Stimulated activated effector memory CD8-positive, alpha-beta T cell treated with anti-CD3 and anti-CD28 coated beads, Interleukin-12 subunit alpha, Interleukin-12 subunit beta, amount 100 ng/mL, for 72 hours (primary cell): ENCODE results near the gene SMIM22.

Source experiments
- ATAC-seq: fragments of 150-1000 bp; cut with Tn5 transposase; 2 replicates; pipeline ENCODE4 v1.10.0; 2021
- DNase-seq, 2 donors: peaks; one replicate each; pipeline ENCODE4 v3.0.0; 2021 to 2022; ENCODE audit warnings: low spot score in 2 of 2
- H3K27ac Mint-ChIP-seq: one replicate; pipeline ENCODE4 v1.8.0; 2022; ENCODE audit warnings: mild to moderate bottlenecking, mixed read lengths
- H3K36me3 Mint-ChIP-seq: one replicate; pipeline ENCODE4 v1.8.0; 2022; ENCODE audit warnings: mild to moderate bottlenecking, mixed read lengths
- H3K4me1 Mint-ChIP-seq: one replicate; pipeline ENCODE4 v1.8.0; 2022; ENCODE audit warnings: mixed read lengths
- H3K4me3 Mint-ChIP-seq: one replicate; pipeline ENCODE4 v1.8.0; 2022; ENCODE audit warnings: mild to moderate bottlenecking, mixed read lengths
- H3K9me3 Mint-ChIP-seq: one replicate; pipeline ENCODE4 v1.8.0; 2022; ENCODE audit warnings: mixed read lengths

Gene SMIM22, protein sequence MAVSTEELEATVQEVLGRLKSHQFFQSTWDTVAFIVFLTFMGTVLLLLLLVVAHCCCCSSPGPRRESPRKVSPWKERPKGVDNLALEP

DNA sequence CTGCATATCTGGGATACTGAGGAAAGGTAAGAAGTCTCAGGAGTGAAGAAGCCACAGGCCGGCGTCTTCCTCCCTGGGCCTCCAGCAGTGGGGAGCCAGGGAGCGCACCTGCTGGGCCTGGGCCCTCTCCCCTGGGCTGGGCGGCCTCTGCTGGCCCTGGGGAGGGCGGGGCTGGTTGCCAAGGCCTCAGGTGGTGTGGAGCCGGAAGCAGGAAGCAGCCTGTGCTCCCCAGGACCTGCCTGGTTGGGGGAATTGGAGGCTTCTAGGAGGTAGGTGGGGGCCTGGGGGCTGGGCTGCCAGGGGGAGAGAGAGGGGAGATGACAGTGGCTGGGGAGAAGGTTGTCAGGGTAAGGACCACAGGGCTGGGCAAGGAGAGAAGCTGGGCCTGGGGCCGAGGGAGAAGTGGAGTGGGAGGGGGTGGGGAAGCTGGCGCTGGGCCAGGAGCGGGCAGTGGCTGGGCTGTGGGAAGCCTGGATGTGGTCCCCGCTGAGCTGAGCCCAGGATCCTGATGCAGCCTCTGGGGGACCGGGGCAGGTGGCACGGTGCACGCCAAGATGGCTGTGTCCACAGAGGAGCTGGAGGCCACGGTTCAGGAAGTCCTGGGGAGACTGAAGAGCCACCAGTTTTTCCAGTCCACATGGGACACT lies at the start of gene SMIM22:
Gene SMIM22 (plus strand): TSS at position 189 of the 647 bp plus-strand sequence. CDS start 366 bp downstream, at position 555.
- Mint-ChIP-seq H3K27ac (no peak within 1 kb of the TSS), H3K4me1 (peaks cover 5% of the 10 kb centered on the region), H3K36me3 (no peaks in the 10 kb centered on the region), H3K9me3 (no peaks in the 10 kb centered on the region), H3K4me3 (no peak within 1 kb of the TSS)
- ATAC-seq, result no peak
- no peak for DNase-seq

DNA sequence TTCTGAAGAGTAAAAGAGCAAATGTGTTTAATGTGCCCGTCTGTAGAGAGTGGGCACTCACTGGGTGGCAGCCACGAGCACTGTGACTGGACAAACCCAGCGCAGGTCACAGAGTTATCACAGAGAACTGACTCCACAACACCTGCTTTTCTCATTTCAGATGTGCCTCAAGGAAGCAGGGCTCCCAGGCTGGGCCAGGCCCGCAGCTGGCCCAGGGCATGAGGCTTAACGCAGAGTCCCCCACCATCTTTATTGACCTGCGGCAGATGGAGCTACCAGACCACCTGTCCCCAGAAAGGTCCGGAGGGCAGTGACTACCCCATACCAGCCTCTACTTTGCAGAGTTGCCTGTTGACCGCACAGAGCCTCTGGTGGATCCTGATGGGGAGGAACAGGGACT lies 49.0 kb upstream of the SMIM22 start:
- peaks cover 22% of the 10 kb centered on the region for H3K4me1 Mint-ChIP-seq
- no peak overlapping the region for H3K4me3 Mint-ChIP-seq
- H3K36me3 Mint-ChIP-seq, result peaks cover 8% of the 10 kb centered on the region
- ATAC-seq (no peak), DNase-seq (no peak)
- no peak overlapping the region for H3K27ac Mint-ChIP-seq
- no peaks in the 10 kb centered on the region for H3K9me3 Mint-ChIP-seq

DNA sequence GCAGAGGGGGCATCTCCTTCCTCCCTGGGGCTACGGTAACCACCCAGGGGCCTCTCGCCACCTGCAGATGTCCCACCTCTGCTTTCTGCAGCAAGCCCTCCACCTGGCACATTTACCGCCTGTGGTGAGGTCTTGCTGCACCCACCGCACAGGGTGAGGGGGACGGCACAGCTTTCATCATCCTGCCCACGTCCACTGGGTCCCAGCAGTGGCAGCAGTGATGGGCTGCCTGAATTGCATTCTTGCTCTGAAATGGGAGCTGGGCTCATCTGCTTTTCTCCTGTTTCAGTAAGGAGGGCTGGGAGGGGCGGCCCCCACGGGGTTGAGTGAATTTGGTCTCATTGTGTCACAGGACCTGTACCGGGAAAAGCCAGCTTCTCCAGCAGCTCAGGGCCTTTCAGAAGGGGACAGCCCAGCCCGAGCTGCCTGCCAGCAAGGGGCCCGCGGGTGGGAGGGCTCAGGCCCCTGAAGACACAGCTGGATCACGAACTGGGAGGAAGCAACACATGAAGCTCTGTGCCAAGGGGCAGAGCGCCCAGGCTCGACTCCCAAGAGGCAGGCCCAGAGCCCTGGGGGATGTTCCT lies 48.1 kb upstream of the SMIM22 start:
- Mint-ChIP-seq H3K9me3 (no peaks in the 10 kb centered on the region), H3K4me1 (peaks cover 22% of the 10 kb centered on the region), H3K4me3 (no peak overlapping the region), H3K27ac (peak overlapping the region; percentile 81), H3K36me3 (peaks cover 17% of the 10 kb centered on the region)
- DNase-seq (no peak), ATAC-seq (no peak)

DNA sequence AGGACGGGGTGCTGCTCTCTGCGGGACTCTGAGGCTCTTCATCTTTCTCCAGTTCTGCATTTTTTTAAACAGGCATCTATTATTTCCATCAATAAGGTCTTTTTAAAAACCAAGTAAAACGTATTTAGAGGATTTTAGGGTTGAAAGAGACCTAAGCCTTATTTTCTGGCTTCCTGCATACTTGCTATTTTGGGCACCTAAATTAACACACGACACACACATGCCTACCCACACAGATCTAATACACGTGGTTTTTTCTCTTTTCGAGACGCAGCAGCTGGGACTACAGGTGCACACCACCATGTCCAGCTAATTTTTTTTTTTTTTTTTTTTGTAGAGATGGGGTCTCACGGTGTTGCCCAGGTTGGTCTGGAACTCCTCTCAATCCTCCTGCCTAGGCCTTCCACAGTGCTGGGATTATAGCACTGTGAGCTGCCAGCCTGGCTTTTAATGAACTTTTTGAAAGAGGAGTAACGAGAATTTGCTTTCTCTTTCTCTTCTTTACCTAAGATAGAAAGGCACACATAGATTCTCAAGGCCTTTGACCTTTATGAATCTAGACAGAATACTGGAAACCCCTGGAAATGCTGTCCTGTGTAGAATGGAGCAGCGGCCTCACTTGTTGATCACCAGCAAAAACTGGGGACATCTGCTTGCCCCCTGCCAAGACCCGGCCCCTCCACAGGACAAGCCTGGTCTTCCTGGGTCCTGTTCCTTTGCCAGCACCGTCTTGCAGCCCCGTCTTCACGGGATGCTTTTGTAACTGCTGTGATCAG lies 47.1 kb upstream of the SMIM22 start:
- Mint-ChIP-seq H3K4me1 (peaks cover 19% of the 10 kb centered on the region), H3K4me3 (no peak overlapping the region), H3K36me3 (peaks cover 19% of the 10 kb centered on the region), H3K27ac (peak overlapping the region; percentile 81), H3K9me3 (no peaks in the 10 kb centered on the region)
- DNase-seq (no peak), ATAC-seq (no peak)

DNA sequence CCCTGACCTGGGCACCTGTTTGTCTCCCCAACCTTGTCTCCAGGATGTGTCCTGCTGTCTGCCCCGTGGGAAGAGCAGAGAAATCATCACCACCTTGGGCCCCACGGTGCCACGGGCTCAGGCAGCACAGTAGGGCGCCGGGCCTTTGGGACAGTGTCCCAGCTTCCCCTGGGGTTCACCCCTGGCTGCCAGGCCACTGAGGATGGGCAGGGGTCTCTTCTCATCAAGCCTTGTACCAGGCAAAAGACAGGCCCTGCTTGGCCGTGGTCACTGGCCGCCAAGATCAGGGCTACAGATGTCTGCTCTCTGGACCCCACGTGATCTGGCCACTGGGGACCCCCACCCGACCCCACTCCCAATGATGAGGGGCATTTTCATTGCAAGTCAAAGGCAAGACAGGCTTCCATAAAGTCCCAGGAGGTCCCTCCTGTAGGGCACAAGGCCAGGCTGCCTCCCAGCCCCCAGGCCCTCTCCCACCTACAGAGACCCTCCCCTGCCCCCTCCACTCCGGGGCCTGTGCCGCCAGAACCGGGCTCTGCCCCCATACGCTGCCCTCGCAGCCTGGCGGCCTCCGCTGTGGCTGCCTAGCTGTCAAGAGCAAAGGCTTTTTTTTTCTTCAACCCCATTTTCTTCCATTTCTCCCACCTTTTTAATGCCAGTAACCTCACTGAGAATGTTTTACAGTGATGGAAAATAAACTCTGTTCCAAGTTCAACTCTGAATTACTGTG lies 46.3 kb upstream of the SMIM22 start:
- ATAC-seq, result no peak
- DNase-seq, result no peak
- peaks cover 26% of the 10 kb centered on the region for H3K36me3 Mint-ChIP-seq
- no peaks in the 10 kb centered on the region for H3K9me3 Mint-ChIP-seq
- peak overlapping the region; percentile 81 for H3K27ac Mint-ChIP-seq
- H3K4me3 Mint-ChIP-seq, result no peak overlapping the region
- peaks cover 13% of the 10 kb centered on the region for H3K4me1 Mint-ChIP-seq

DNA sequence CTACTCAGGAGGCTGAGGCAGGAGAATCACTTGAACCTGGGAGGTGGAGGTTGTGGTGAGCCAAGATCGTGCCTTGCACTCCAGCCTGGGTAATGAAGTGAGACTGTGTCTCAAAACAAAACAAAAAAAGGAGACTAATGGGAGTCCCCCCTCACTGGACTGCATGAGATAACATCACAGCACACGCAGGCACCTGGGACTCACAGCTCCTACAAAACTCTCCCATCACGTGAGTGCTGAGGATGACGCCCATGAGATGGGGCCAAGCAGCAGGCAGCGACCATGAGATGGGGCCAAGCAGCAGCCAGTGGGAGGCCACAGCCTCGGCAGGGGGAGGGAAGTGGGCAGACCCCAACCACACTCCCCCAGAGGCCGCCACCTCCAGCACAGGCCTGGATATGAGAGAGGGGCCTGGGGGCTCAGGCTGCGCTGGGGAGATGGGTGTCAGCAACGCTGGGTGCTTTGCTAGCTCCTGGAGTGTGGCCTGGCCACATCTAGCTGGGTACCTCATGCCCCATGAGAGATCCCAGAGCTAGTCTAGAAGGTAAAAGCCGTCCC lies 45.4 kb upstream of the SMIM22 start:
- ATAC-seq (no peak), DNase-seq (no peak)
- Mint-ChIP-seq H3K27ac (peak overlapping the region; percentile 81), H3K4me1 (peaks cover 13% of the 10 kb centered on the region), H3K9me3 (no peaks in the 10 kb centered on the region), H3K4me3 (no peak overlapping the region), H3K36me3 (peaks cover 32% of the 10 kb centered on the region)

DNA sequence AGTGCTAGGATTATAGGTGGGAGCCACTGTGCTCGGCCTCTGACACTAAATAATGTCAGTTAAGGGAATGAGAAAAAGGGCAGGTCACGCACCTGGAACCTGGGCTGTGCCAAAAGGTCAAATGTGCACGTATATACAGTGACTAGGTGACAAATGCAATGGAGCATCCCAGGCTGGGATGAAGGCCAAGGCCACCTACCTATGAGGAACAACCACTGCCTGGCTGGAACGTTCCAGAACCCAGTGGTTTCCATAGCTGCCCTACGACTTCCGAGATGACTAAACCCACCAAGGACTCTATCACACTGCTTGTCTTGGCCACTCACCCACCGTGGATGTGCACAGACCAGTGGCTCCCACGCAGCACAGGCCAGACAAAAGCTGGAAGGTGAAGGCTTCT lies 44.3 kb upstream of the SMIM22 start:
- no peak overlapping the region for H3K27ac Mint-ChIP-seq
- ATAC-seq, result no peak
- H3K36me3 Mint-ChIP-seq, result peaks cover 42% of the 10 kb centered on the region
- peaks cover 13% of the 10 kb centered on the region for H3K4me1 Mint-ChIP-seq
- no peak overlapping the region for H3K4me3 Mint-ChIP-seq
- DNase-seq, result no peak
- no peaks in the 10 kb centered on the region for H3K9me3 Mint-ChIP-seq

DNA sequence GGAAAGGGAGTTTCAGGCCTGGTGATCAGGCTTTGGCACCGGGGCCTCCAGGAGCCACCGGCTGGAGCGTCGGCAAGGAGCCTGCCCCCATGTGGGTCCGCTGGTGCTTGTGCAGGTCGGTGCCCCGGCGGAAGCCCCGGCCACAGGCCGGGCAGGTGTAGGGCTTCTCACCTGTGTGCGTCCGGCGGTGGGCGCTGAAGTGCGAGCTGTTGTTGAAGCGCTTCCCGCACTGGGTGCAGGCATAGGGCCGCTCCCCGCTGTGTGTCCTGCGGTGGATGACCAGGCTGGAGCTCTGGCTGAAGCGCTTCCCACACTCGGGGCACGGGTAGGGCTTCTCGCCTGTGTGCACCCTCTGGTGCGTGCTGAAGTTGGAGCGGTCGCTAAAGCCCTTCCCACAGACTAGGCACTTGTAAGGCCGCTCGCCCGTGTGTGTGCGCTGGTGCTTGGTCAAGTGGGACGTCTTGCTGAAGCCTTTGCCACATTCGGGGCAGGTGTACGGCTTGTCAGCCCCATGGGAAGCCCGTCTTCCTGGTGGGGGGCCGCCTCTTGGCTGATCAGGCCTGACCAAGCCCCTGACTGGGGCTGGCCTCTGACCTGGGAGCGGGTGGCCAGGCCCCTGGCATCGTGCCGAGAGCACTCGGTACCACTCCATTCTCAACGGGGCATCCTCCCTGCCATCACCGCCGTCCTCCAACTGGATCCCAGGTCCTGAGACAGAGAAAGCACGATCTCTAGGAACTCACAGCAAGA lies 42.6 kb upstream of the SMIM22 start:
- Mint-ChIP-seq H3K36me3 (peaks cover 58% of the 10 kb centered on the region), H3K4me1 (peaks cover 11% of the 10 kb centered on the region), H3K4me3 (no peak overlapping the region), H3K9me3 (no peaks in the 10 kb centered on the region), H3K27ac (no peak overlapping the region)
- DNase-seq, result no peak
- ATAC-seq, result no peak

DNA sequence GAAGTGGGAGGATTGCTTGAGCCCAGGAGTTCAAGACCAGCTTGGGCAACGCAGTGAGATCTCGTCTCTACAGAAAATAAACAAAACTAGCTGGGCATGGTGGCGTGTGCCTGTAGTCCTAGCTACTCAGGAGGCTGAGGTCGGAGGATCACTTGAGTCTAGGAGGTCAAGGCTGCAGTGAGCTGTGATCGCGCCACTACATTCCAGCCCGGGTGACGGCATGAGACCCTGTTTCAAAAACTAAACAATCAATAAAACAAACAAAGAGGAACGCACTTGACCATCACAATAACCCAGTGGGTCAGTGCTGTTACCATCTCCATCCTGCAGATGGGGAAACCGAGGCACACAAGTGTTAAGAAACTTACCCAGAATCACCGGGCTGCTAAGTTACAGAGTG lies 41.9 kb upstream of the SMIM22 start:
- Mint-ChIP-seq H3K27ac (no peak overlapping the region), H3K36me3 (peaks cover 65% of the 10 kb centered on the region), H3K9me3 (no peaks in the 10 kb centered on the region), H3K4me3 (no peak overlapping the region), H3K4me1 (peaks cover 4% of the 10 kb centered on the region)
- ATAC-seq, result no peak
- no peak for DNase-seq

DNA sequence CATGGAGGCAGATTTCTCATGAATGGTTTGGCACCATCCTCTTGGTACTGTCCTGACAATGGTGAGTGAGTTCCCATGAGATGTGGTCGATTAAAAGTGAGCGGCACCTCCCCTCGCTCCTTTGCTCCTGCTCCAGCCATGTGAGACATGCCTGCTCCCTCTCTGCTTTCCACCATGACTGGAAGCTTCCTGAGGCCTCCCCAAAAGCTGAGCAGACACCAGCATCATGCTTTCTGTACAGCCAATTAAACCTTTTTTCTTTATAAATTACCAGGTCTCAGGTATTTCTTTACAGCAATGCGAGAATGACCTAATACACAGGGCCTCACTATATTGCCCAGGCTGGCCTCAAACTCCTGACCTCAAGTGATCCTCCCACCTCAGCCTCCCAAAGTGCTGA lies 40.3 kb upstream of the SMIM22 start:
- H3K4me1 Mint-ChIP-seq, result peaks cover 3% of the 10 kb centered on the region
- DNase-seq, result no peak
- H3K36me3 Mint-ChIP-seq, result peaks cover 82% of the 10 kb centered on the region
- H3K4me3 Mint-ChIP-seq, result no peak overlapping the region
- no peak for ATAC-seq
- H3K27ac Mint-ChIP-seq, result no peak overlapping the region
- no peaks in the 10 kb centered on the region for H3K9me3 Mint-ChIP-seq

DNA sequence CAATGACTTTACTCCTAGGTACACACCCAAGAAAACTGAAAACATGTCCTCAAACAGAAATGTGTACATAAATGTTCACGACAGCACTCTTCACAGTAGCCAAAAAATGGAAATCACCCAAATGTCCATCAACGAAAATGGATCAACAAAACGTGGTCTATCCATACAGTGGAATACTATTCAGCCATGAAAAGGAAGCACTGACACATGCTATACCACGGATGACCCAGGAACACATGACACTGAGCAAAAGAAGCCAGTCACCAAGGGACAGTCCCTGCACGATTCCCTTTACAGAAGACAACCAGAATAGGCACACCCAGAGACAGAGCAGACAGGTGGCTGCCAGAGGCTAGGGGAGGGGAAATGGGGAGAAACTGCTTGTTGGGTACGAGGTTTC lies 39.5 kb upstream of the SMIM22 start:
- H3K27ac Mint-ChIP-seq, result peak overlapping the region; percentile 43
- H3K9me3 Mint-ChIP-seq, result no peaks in the 10 kb centered on the region
- H3K4me1 Mint-ChIP-seq, result peaks cover 6% of the 10 kb centered on the region
- no peak for ATAC-seq
- H3K36me3 Mint-ChIP-seq, result peaks cover 87% of the 10 kb centered on the region
- no peak overlapping the region for H3K4me3 Mint-ChIP-seq
- no peak for DNase-seq

DNA sequence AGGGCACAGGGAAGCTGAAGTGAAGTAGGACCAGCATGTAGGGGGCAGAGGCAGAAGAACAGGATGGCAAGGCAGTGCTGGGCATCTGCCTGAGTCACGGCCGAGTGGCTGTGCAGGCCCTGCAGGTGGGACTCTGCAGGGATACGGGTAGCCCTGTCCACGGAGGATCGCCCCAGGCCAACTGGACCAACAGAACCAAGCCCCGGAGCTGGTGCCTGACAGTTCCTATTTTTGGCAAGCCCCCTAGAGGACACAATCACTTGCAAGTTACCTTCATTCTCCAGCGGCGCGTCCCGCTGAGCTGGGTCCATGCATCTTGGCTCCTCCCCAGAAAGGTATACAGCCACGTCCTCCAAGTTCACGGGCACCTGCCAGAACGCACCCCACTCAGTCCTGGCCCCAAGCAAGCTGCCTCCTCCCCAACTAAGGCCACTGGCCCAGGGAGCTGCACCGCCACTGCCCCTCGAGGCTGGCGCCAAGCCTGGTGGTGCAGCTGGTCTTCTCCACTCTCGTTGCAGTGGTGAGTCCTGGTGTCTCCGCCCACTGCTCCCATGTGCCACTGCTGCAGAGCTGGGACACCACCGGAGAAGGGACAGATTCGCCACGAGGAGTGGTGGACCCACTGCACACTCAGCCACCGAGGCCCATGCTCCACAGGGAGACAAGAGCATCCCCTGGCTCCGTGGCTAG lies 34.8 kb upstream of the SMIM22 start:
- H3K9me3 Mint-ChIP-seq, result no peaks in the 10 kb centered on the region
- ATAC-seq (no peak), DNase-seq (no peak)
- peaks cover 90% of the 10 kb centered on the region for H3K36me3 Mint-ChIP-seq
- peak overlapping the region; percentile 48 for H3K27ac Mint-ChIP-seq
- peaks cover 6% of the 10 kb centered on the region for H3K4me1 Mint-ChIP-seq
- no peak overlapping the region for H3K4me3 Mint-ChIP-seq

DNA sequence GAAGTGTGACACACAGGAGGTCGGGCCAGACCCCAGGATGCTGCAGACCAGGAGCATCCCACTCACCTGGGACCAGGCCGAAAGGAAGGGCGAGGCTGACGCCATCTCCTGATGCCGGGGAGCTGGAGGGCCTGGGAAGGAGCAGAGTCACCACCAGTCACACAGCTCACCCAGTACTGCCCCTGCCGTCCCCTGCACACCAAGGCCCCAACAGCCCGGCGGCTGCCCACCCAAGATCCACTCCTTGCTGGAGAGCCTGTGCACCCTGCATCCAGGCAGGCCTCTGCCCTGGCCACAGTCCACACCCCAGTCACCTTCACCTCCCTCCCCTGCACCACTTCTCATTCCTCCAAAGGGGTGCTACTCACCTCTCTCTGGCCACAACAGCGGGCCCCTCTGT lies 33.0 kb upstream of the SMIM22 start:
- no peaks in the 10 kb centered on the region for H3K9me3 Mint-ChIP-seq
- peaks cover 14% of the 10 kb centered on the region for H3K4me1 Mint-ChIP-seq
- no peak overlapping the region for H3K4me3 Mint-ChIP-seq
- peak overlapping the region; percentile 76 for H3K27ac Mint-ChIP-seq
- no peak for ATAC-seq
- no peak for DNase-seq
- H3K36me3 Mint-ChIP-seq, result peaks cover 83% of the 10 kb centered on the region

DNA sequence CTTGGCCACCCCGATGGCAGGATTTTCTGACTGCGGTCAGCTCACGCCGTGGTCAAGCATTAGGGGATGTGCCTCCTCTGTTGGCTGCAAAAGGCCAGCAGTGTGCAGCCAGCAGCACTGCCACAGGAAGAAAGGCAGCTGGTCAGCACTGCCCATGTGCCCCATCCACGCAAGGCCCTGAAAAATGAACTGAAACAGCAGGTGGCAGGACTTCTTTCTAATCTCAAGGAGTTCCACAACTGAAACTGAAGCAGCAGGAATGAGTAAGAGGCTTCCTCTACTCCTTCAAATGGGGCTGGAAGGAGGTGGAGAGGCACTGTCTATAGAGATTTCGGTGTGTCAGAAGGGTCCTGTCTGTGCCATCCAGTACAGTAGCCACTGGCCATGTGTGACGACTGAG lies 31.4 kb upstream of the SMIM22 start:
- Mint-ChIP-seq H3K4me3 (no peak overlapping the region), H3K4me1 (peaks cover 26% of the 10 kb centered on the region), H3K27ac (peak overlapping the region; percentile 60), H3K9me3 (no peaks in the 10 kb centered on the region), H3K36me3 (peaks cover 80% of the 10 kb centered on the region)
- no peak for DNase-seq
- ATAC-seq, result no peak
